Common myeloid progenitor, CD34-positive (primary cell): ENCODE results near the gene MED23.

Experiments
- CTCF ChIA-PET: fragments of 350-600 bp; sonication (Branson Sonifier 250); formaldehyde crosslinking; loops from one replicate; lab custom pipeline; 2021; ENCODE audit warnings: antibody characterized with exemption; lab: Charles Lee
- POLR2A ChIA-PET: fragments of 350-600 bp; sonication (Branson Sonifier 250); formaldehyde crosslinking; loops from one replicate; lab custom pipeline; 2021; ENCODE audit warnings: antibody characterized with exemption; lab: Charles Lee
- DNase-seq, 3 donors: peaks; one replicate each; pipeline versions ENCODE4 v3.0.0 to v3.0.0-alpha.2; 2013
- H3K27ac ChIP-seq, 2 experiments: 1 replicate in 1 of 2; 2 replicates in 1 of 2; pipeline ENCODE4 v1.7.0; 2013; ENCODE audit warnings: inconsistent platforms in 2 of 2, low read length in 2 of 2, mild to moderate bottlenecking in 2 of 2, low read depth in 1 of 2, moderate library complexity in 1 of 2; ENCODE audit not compliant: severe bottlenecking in 2 of 2, insufficient read depth in 1 of 2, poor library complexity in 1 of 2
- H3K27me3 ChIP-seq, 5 experiments: replicated peaks in 2 of 5; 1 replicate in 3 of 5; 2 replicates in 2 of 5; pipeline versions ENCODE4 v1.6.1 to v1.7.0; 2013; ENCODE audit warnings: low read length in 4 of 5, mild to moderate bottlenecking in 2 of 5, moderate library complexity in 2 of 5, inconsistent platforms in 1 of 5; ENCODE audit not compliant: insufficient read depth in 5 of 5, control insufficient read depth in 4 of 5
- H3K36me3 ChIP-seq, 4 experiments: 1 replicate in 2 of 4; 2 replicates in 2 of 4; pipeline versions ENCODE4 v1.6.1 to v1.7.0; 2013; ENCODE audit warnings: low read length in 3 of 4, control low read depth in 1 of 4, mild to moderate bottlenecking in 1 of 4; ENCODE audit not compliant: control insufficient read depth in 4 of 4, insufficient read depth in 4 of 4
- H3K4me1 ChIP-seq, 4 experiments: 1 replicate in 3 of 4; 2 replicates in 1 of 4; pipeline versions ENCODE4 v1.6.1 to v1.7.1; 2013; ENCODE audit warnings: low read length in 3 of 4, mild to moderate bottlenecking in 3 of 4, control low read depth in 1 of 4, inconsistent platforms in 1 of 4, moderate library complexity in 1 of 4; ENCODE audit not compliant: control insufficient read depth in 4 of 4, insufficient read depth in 4 of 4; ENCODE audit errors: control extremely low read depth in 1 of 4
- H3K4me3 ChIP-seq, 7 experiments: 1 replicate in 4 of 7; 2 replicates in 3 of 7; pipeline versions ENCODE4 v1.5.1 to v1.7.0; 2013; ENCODE audit warnings: mild to moderate bottlenecking in 7 of 7, low read length in 6 of 7, moderate library complexity in 6 of 7, inconsistent platforms in 2 of 7, low read depth in 2 of 7, control low read depth in 1 of 7; ENCODE audit not compliant: insufficient read depth in 4 of 7, control insufficient read depth in 1 of 7; ENCODE audit errors: extremely low read depth in 1 of 7
- H3K9me3 ChIP-seq, 5 experiments: 1 replicate in 4 of 5; 2 replicates in 1 of 5; pipeline versions ENCODE4 v1.6.1 to v1.7.1; 2013; ENCODE audit warnings: low read length in 4 of 5, mild to moderate bottlenecking in 2 of 5, inconsistent platforms in 1 of 5, low read depth in 1 of 5, moderate library complexity in 1 of 5; ENCODE audit not compliant: control insufficient read depth in 4 of 5, insufficient read depth in 2 of 5; ENCODE audit errors: control extremely low read depth in 1 of 5
- WGBS: methylation state at CpG from one replicate; pipeline ENCODE4 v1.1.5; 2013; ENCODE audit not compliant: insufficient coverage; 5-methylcytosine and 5-hydroxymethylcytosine counted together

The MED23 gene

GRCh38 chr6:131602781-131603312 lies 25.2 kb downstream of the MED23 start:
- Histone ChIP-seq H3K9me3 (no peaks in the 10 kb centered on the region), H3K27me3 (no peaks in the 10 kb centered on the region), H3K36me3 (peaks cover 21 to 88% (median 47%) of the 10 kb centered on the region in 4 experiments), H3K4me1 (no peaks in the 10 kb centered on the region), H3K27ac (no peak overlapping the region), H3K4me3 (no peak overlapping the region)
- no peak for DNase-seq
- CTCF ChIA-PET: interaction anchor here (0.9 to 2.0 kb wide), 2 partner anchors 11 kb away, joined by 4 to 7 read pairs; no protein-coding TSS in a partner anchor
- POLR2A ChIA-PET: no interaction called here
- WGBS: no CpG with 5 or more reads among the region's 1 CpG

DNA sequence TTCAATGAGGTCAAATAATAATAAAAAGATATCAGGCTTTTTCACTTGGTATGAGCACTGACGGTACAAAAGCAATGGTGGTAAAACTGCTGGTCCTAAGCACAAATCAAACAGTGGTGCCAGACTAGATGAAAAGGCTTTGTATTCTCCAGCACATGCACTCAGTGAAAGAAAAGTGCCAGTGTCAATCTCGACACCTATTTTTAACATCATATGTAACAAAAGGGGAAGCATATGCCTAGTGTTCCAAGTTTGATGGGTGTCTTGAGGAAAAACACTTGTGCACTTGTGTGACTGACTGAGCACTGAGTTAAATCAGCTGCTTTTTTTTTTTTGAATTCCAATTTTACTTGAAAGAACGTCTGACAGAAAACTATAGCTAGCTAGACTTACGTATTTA lies 27.3 kb downstream of the MED23 start:
- no peak for DNase-seq
- 90% methylated on average over 2 of the region's 4 CpGs for WGBS
- Histone ChIP-seq H3K36me3 (peaks cover 15 to 85% (median 46%) of the 10 kb centered on the region in 4 experiments), H3K9me3 (no peaks in the 10 kb centered on the region), H3K27ac (no peak overlapping the region), H3K4me3 (no peak overlapping the region), H3K27me3 (no peaks in the 10 kb centered on the region), H3K4me1 (no peaks in the 10 kb centered on the region)
- CTCF ChIA-PET: interaction anchor here (0.9 to 2.0 kb wide), 5 partner anchors 9 to 715 kb away, joined by 3 to 7 read pairs (median 4); partner anchors contain the start of gene MED23
- POLR2A ChIA-PET: no interaction called here

- WGBS: no CpG with 5 or more reads among the region's 3 CpGs
- H3K4me1 ChIP-seq: no peaks in the 10 kb centered on the region
- ChIA-PET POLR2A (no interaction called here), CTCF (interaction anchor here (0.9 to 2.2 kb wide), 7 partner anchors 10 to 712 kb away, joined by 3 to 7 read pairs (median 4); partner anchors contain the start of gene MED23)
- H3K27ac ChIP-seq: no peak overlapping the region
- H3K9me3 ChIP-seq: no peaks in the 10 kb centered on the region
- H3K27me3 ChIP-seq: no peaks in the 10 kb centered on the region
- no peak overlapping the region for H3K4me3 ChIP-seq
- peak; percentile 7 to 37 (median 36) for DNase-seq
- H3K36me3 ChIP-seq: peaks cover 14 to 84% (median 53%) of the 10 kb centered on the region in 4 experiments
Observed at GRCh38 chr6:131597446-131597845, 30.6 kb downstream of the MED23 start.

DNA sequence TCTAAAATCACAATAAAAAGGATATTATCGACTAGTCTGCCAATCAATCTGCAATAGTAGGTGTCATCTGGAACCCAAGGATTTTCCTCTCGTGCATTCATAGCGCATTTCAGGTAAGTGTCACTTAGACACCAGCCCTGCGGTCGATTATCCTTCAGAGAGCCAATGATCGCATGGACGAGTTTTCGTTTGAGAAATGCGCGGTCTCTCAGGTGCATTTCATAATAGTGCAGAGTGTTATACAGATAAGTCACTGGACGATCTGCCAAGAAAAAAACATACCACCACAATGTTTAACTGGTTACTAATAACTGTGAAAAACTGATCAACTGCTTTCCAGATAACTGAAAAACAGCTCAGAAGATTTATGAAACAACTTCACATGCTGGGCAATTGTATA lies 34.0 kb downstream of the MED23 start:
- Histone ChIP-seq H3K27me3 (no peaks in the 10 kb centered on the region), H3K4me3 (no peak overlapping the region), H3K36me3 (peaks cover 25 to 86% (median 58%) of the 10 kb centered on the region in 4 experiments), H3K4me1 (no peaks in the 10 kb centered on the region), H3K27ac (no peak overlapping the region), H3K9me3 (no peaks in the 10 kb centered on the region)
- 100% methylated on average over 11 of the region's 11 CpGs for WGBS
- ChIA-PET POLR2A (no interaction called here), CTCF (interaction anchor here (0.6 kb wide), 1 partner anchor 28 kb away, joined by 3 read pairs; no protein-coding TSS in a partner anchor)
- DNase-seq: no peak

DNA sequence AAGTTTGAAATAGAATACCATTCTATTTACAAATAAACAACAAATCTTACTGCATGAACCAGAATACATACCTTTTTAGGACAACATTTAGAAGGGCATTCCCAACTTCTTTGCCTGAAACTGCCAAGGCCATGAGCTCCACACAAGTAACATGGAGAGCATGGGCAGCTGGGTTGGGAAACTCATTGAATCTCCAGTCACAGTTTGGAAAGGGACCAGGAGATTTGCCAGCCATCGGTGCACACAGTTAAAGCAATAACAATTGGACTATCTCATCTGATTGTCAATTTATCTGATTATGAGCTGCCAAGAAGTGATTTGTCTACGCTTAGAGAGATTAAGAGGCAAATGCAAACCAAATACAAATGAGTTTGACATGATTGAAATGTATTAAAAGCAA lies 35.1 kb downstream of the MED23 start:
- Histone ChIP-seq H3K4me1 (no peaks in the 10 kb centered on the region), H3K27ac (no peak overlapping the region), H3K27me3 (no peaks in the 10 kb centered on the region), H3K36me3 (peaks cover 25 to 85% (median 57%) of the 10 kb centered on the region in 4 experiments), H3K9me3 (no peaks in the 10 kb centered on the region), H3K4me3 (no peak overlapping the region)
- no CpG with 5 or more reads among the region's 2 CpGs for WGBS
- DNase-seq: no peak
- POLR2A ChIA-PET: no interaction called here
- CTCF ChIA-PET: interaction anchor here (1.0 kb wide), 1 partner anchor 8 kb away, joined by 3 read pairs; no protein-coding TSS in a partner anchor

GRCh38 chr6:131588643-131589042 lies 39.4 kb downstream of the MED23 start:
- H3K4me3 ChIP-seq: no peak overlapping the region
- no peak overlapping the region for H3K27ac ChIP-seq
- H3K4me1 ChIP-seq: no peaks in the 10 kb centered on the region
- POLR2A ChIA-PET: no interaction called here
- WGBS: 93% methylated on average over 2 of the region's 2 CpGs
- no peaks in the 10 kb centered on the region for H3K9me3 ChIP-seq
- no peaks in the 10 kb centered on the region for H3K27me3 ChIP-seq
- DNase-seq: no peak
- CTCF ChIA-PET: no interaction called here
- peaks cover 20 to 81% (median 46%) of the 10 kb centered on the region in 4 experiments for H3K36me3 ChIP-seq

- no peaks in the 10 kb centered on the region for H3K27me3 ChIP-seq
- peaks cover 16 to 83% (median 45%) of the 10 kb centered on the region in 4 experiments for H3K36me3 ChIP-seq
- CTCF ChIA-PET: no interaction called here
- POLR2A ChIA-PET: no interaction called here
- WGBS: no CpG with 5 or more reads among the region's 4 CpGs
- DNase-seq: no peak
- no peak overlapping the region for H3K27ac ChIP-seq
- H3K4me3 ChIP-seq: no peak overlapping the region
- no peaks in the 10 kb centered on the region for H3K4me1 ChIP-seq
- no peaks in the 10 kb centered on the region for H3K9me3 ChIP-seq
Observed at GRCh38 chr6:131587909-131588308, 40.1 kb downstream of the MED23 start.
